OCI-LY1 (cell line): ENCODE results near the gene RALGAPB.

ENCODE experiments used
- CTCF ChIP-seq: fragments of 200-600 bp; sonication (generic), shearing (Covaris generic); IDR thresholded peaks from 2 replicates; pipeline ENCODE4 v1.5.1; 2017; ENCODE audit warnings: mild to moderate bottlenecking, antibody characterized with exemption, low read length, moderate library complexity, mixed read lengths
- EZH2 ChIP-seq: fragments of 200-600 bp; sonication (generic), shearing (Covaris generic); IDR thresholded peaks from 2 replicates; pipeline ENCODE4 v1.8.0; 2017; ENCODE audit warnings: borderline replicate concordance, mixed run types, mild to moderate bottlenecking, antibody characterized with exemption, low read length, moderate library complexity, mixed read lengths

DNA sequence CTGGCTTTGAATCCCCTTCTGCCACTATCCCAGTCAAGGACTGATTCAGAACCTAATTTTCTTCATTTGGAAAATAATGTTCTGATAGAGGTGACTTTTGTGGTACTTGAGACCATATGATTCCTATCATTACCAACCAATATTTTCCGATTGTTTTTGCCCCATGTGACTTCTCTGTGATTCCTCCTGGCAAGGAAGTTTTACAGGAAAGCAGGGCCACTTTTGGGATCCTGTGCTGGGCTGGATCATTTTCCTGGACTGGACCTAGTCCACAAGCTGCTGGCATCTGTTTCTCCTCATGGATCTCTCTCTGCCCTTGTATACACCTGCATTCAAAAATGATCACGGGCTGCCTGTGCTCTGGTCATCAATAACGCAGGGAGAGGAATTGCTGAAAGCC lies 23.6 kb upstream of the RALGAPB start:
- TF ChIP-seq CTCF (no peak), EZH2 (no peak)
